GM19328 (cell line): ENCODE data around the gene DHX58.

Experiments used
- ATAC-seq: cut with Tn5 transposase; IDR thresholded peaks from one replicate; pipeline ENCODE4 v1.9.1; 2021; ENCODE audit warnings: mild to moderate bottlenecking, moderate library complexity; ENCODE audit not compliant: unreplicated experiment

DHX58 gene

GRCh38 chr17:42130310-42130936 is 17.9 kb upstream of the DHX58 start:
- no peak for ATAC-seq

- no peak for ATAC-seq
These were observed 16.8 kb upstream of the DHX58 start for GRCh38 chr17:42129109-42129837.

- ATAC-seq: no peak
These were observed 14.9 kb upstream of the DHX58 start for GRCh38 chr17:42127414-42127813.

- no peak for ATAC-seq
These were observed 14.3 kb upstream of the DHX58 start for GRCh38 chr17:42126836-42127235.

DNA sequence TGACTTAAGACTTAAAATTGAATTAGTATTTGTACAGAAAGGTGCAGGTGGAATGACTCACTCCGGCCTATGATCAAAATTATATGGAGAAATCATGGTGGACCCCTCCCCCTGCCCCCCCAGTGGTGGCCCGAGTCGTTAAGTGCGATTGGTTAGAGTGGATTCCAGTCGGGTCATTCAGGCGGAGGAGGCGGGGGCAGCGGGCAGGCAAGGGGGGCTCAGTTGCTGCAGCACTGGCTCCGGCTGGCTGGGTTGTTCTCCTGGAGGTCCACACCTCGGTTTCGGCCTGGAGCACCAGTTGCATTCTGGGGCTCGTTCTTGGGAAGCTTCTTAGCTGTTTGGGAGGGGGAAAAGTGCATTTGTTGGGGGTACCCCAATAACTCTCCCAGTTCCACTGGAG is 13.1 kb upstream of the DHX58 start:
- no peak for ATAC-seq

GRCh38 chr17:42124256-42124655 is 11.7 kb upstream of the DHX58 start:
- ATAC-seq: no peak

- ATAC-seq: no peak
These were observed 10.1 kb upstream of the DHX58 start, which contains the start of gene HSPB9 for GRCh38 chr17:42122371-42123303. TSS of gene HSPB9 (plus strand) at chr17:42122804. CDS start at chr17:42122851, 47 bp downstream.

GRCh38 chr17:42120770-42121769 is 8.6 kb upstream of the DHX58 start, which contains the start of gene KAT2A:
TSS of gene KAT2A (minus strand) at chr17:42121367. CDS start at chr17:42121304, 63 bp downstream.
- ATAC-seq: peak; percentile 72

- no peak for ATAC-seq
These were observed 7.8 kb upstream of the DHX58 start for GRCh38 chr17:42120161-42120769.

DNA sequence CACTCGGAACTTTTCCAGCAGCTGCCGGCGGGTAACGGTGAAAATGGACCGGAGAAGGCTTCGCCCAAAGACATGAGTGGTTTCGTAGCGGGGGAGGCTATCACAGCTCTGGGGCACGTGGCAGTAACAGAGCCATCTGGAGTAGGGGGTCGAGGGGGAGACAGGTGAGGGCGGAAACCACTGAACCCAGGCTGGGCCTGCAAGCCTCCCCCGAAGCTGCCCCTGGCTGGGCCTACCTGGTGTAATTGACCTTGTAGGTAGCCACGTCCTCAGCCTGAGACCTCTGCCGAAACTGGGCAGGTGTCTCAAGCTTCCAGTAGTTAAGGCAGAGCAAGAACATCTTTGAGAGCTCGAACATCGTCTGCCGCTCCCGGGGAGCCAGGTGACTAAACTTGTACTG is 6.8 kb upstream of the DHX58 start:
- no peak for ATAC-seq

GRCh38 chr17:42118545-42118944 is 6.0 kb upstream of the DHX58 start:
- no peak for ATAC-seq

- ATAC-seq: no peak
These were observed 5.6 kb upstream of the DHX58 start for GRCh38 chr17:42118126-42118510.

- ATAC-seq: no peak
These were observed 5.0 kb upstream of the DHX58 start for GRCh38 chr17:42117397-42118125.

DNA sequence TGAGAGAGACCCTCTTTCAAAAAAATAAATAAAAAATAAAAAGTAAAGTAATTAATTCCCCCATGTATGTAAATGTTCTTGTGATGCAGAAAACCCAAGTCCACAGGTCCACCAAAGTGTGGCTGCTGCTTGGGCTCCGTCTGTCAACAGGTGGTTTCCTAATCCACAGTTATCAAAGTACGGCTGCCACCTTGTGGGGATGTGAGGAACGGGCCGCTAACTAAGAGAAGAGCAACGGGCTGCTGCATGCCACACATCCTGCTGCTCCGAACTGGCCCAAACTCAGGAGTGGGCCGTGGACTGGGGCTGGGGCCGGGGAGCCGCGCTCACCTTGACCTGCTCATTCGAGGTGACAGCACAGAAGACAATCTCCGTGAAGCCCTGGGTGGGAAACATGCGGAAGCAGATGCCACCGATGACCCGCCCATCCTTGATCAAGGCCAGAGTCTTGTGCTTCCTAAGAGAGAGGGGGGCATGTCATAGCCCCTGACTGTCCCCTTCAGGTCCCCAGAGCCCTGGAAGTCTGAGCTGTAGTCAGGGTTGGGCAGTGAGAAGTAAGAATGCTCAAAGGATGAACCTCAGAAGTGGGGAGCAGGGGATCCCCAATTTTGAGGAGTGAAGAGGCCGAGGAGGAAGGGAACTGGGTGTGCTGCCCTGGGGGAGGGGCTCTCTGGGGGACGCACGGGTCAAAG is 4.3 kb upstream of the DHX58 start:
- no peak for ATAC-seq

GRCh38 chr17:42114118-42114517 is 1.6 kb upstream of the DHX58 start:
- ATAC-seq: no peak

GRCh38 chr17:42113293-42114069 is 967 bp upstream of the DHX58 start:
- ATAC-seq: no peak

- no peak for ATAC-seq
These were observed 503 bp downstream of the DHX58 start for GRCh38 chr17:42111871-42112551.
